H9 (cell line): Measurements from ENCODE around the gene RDH11. TPM values are rescaled to one million over a fixed set of nuclear protein-coding genes. Genes with fewer than 3 reads are reported as not detected.

Experiments used
- DNase-seq: peaks from one replicate; pipeline ENCODE4 v3.0.0-alpha.2; 2017
- H2AFZ ChIP-seq: one replicate; pipeline ENCODE4 v1.6.1; 2013; ENCODE audit warnings: mild to moderate bottlenecking, low read length, control low read depth, moderate library complexity
- H2AK5ac ChIP-seq: 2 replicates; pipeline ENCODE4 v1.6.1; 2013; ENCODE audit warnings: low read length, control low read depth, mixed read lengths; ENCODE audit not compliant: insufficient read length
- H2BK120ac ChIP-seq: one replicate; pipeline ENCODE4 v1.6.1; 2013; ENCODE audit warnings: low read depth, mild to moderate bottlenecking, low read length, control low read depth, inconsistent platforms; ENCODE audit not compliant: poor library complexity, severe bottlenecking
- H2BK12ac ChIP-seq: 2 replicates; pipeline ENCODE4 v1.6.1; 2013; ENCODE audit warnings: low read length, control low read depth, mixed read lengths, low read depth; ENCODE audit not compliant: insufficient read length
- H2BK15ac ChIP-seq: 2 replicates; pipeline ENCODE4 v1.6.1; 2013; ENCODE audit warnings: low read depth, low read length, control low read depth
- H2BK20ac ChIP-seq: one replicate; pipeline ENCODE4 v1.6.1; 2013; ENCODE audit warnings: low read depth, mild to moderate bottlenecking, low read length, control low read depth, inconsistent platforms; ENCODE audit not compliant: poor library complexity, severe bottlenecking
- H2BK5ac ChIP-seq: 2 replicates; pipeline ENCODE4 v1.6.1; 2013; ENCODE audit warnings: low read length, control low read depth, mixed read lengths; ENCODE audit not compliant: insufficient read length
- H3K14ac ChIP-seq: 2 replicates; pipeline ENCODE4 v1.6.1; 2013; ENCODE audit warnings: low read length, control low read depth; ENCODE audit not compliant: insufficient read depth
- H3K18ac ChIP-seq: 2 replicates; pipeline ENCODE4 v1.6.1; 2013; ENCODE audit warnings: low read depth, mild to moderate bottlenecking, mixed read lengths, low read length, control low read depth; ENCODE audit not compliant: insufficient read length
- H3K23ac ChIP-seq: 2 replicates; pipeline ENCODE4 v1.6.1; 2013; ENCODE audit warnings: low read length, control low read depth, mixed read lengths, low read depth; ENCODE audit not compliant: insufficient read length
- H3K23me2 ChIP-seq: 2 replicates; pipeline ENCODE4 v1.6.1; 2013; ENCODE audit warnings: low read depth, mild to moderate bottlenecking, mixed read lengths, low read length, control low read depth; ENCODE audit not compliant: insufficient read length, poor library complexity, severe bottlenecking
- H3K27ac ChIP-seq: 2 replicates; pipeline ENCODE4 v1.5.1; 2013; ENCODE audit warnings: low read length, control low read depth, mixed read lengths, low read depth; ENCODE audit not compliant: insufficient read length
- H3K27me3 ChIP-seq: 2 replicates; pipeline ENCODE4 v1.6.1; 2013; ENCODE audit warnings: low read length, control low read depth, inconsistent platforms; ENCODE audit not compliant: insufficient read depth
- H3K4ac ChIP-seq: 2 replicates; pipeline ENCODE4 v1.6.1; 2013; ENCODE audit warnings: low read depth, mild to moderate bottlenecking, control low read depth, inconsistent platforms, low read length, moderate library complexity
- H3K4me1 ChIP-seq: 2 replicates; pipeline ENCODE4 v1.6.1; 2013; ENCODE audit warnings: low read length, control low read depth, inconsistent platforms; ENCODE audit not compliant: insufficient read depth
- H3K4me2 ChIP-seq: 2 replicates; pipeline ENCODE4 v1.6.1; 2013; ENCODE audit warnings: low read length, control low read depth, mixed read lengths; ENCODE audit not compliant: insufficient read length, insufficient read depth
- H3K56ac ChIP-seq: 2 replicates; pipeline ENCODE4 v1.6.1; 2013; ENCODE audit warnings: low read depth, mild to moderate bottlenecking, mixed read lengths, low read length, control low read depth; ENCODE audit not compliant: insufficient read length
- H3K79me1 ChIP-seq: 2 replicates; pipeline ENCODE4 v1.6.1; 2013; ENCODE audit warnings: low read depth, mild to moderate bottlenecking, moderate library complexity, low read length, control low read depth, inconsistent platforms; ENCODE audit not compliant: insufficient read depth, poor library complexity, severe bottlenecking
- H3K79me2 ChIP-seq: 2 replicates; pipeline ENCODE4 v1.6.1; 2013; ENCODE audit warnings: low read length, control low read depth, inconsistent platforms; ENCODE audit not compliant: insufficient read depth
- H3K9ac ChIP-seq: 2 replicates; pipeline ENCODE4 v1.6.1; 2013; ENCODE audit warnings: low read length, control low read depth, mixed read lengths; ENCODE audit not compliant: insufficient read length; ENCODE audit errors: extremely low read depth
- H3K9me3 ChIP-seq: one replicate; pipeline ENCODE4 v1.6.1; 2013; ENCODE audit warnings: low read depth, low read length, inconsistent platforms; ENCODE audit not compliant: control insufficient read depth
- H3T11ph ChIP-seq: one replicate; pipeline ENCODE4 v1.6.1; 2013; ENCODE audit warnings: mild to moderate bottlenecking, low read length, control low read depth, inconsistent platforms
- H4K20me1 ChIP-seq: one replicate; pipeline ENCODE4 v1.6.1; 2013; ENCODE audit not compliant: control insufficient read depth, insufficient read length, insufficient read depth
- H4K5ac ChIP-seq: 2 replicates; pipeline ENCODE4 v1.6.1; 2013; ENCODE audit warnings: low read depth, mild to moderate bottlenecking, mixed read lengths, low read length, control low read depth; ENCODE audit not compliant: insufficient read length
- H4K8ac ChIP-seq: replicated peaks from 2 replicates; pipeline ENCODE4 v1.6.1; 2013; ENCODE audit warnings: low read length, control low read depth, mixed read lengths, low read depth; ENCODE audit not compliant: insufficient read length
- H4K91ac ChIP-seq: 2 replicates; pipeline ENCODE4 v1.6.1; 2013; ENCODE audit warnings: low read depth, mild to moderate bottlenecking, moderate library complexity, mixed read lengths, low read length, control low read depth; ENCODE audit not compliant: insufficient read length
- H3K27ac Mint-ChIP-seq, 3 experiments: 2 replicates in 2 of 3; 3 replicates in 1 of 3; pipeline ENCODE4 v1.8.0; 2020 to 2021; ENCODE audit warnings: mixed read lengths in 3 of 3, mild to moderate bottlenecking in 1 of 3, moderate library complexity in 1 of 3
- H3K27me3 Mint-ChIP-seq: 2 replicates; pipeline ENCODE4 v1.8.0; 2021; ENCODE audit warnings: low read depth, mild to moderate bottlenecking, moderate library complexity, mixed read lengths
- H3K36me3 Mint-ChIP-seq, 3 experiments: 2 replicates in 2 of 3; 3 replicates in 1 of 3; pipeline ENCODE4 v1.8.0; 2020 to 2021; ENCODE audit warnings: low read depth in 3 of 3, mixed read lengths in 3 of 3; ENCODE audit not compliant: insufficient read depth in 1 of 3
- H3K4me1 Mint-ChIP-seq, 2 experiments: 2 replicates each; pipeline ENCODE4 v1.8.0; 2020; ENCODE audit warnings: mixed read lengths in 2 of 2
- H3K4me3 Mint-ChIP-seq, 2 experiments: 2 replicates in 1 of 2; 3 replicates in 1 of 2; pipeline ENCODE4 v1.8.0; 2020 to 2021; ENCODE audit warnings: mild to moderate bottlenecking in 2 of 2, mixed read lengths in 2 of 2, moderate library complexity in 1 of 2
- H3K9me3 Mint-ChIP-seq, 2 experiments: 2 replicates in 1 of 2; 3 replicates in 1 of 2; pipeline ENCODE4 v1.8.0; 2020; ENCODE audit warnings: mild to moderate bottlenecking in 2 of 2, mixed read lengths in 2 of 2, moderate library complexity in 1 of 2
- WGBS: extraction: QIAGEN DNeasy Blood & Tissue Kit; methylation state at CpG from one replicate; pipeline ENCODE4 v1.1.7; 2013; ENCODE audit warnings: missing lambda C conversion rate, low lambda C conversion rate, mixed read lengths; ENCODE audit not compliant: insufficient read length; ENCODE audit errors: extremely low coverage; 5-methylcytosine and 5-hydroxymethylcytosine counted together
- total RNA-seq: library from RNA; stranded (reverse); gene quantifications from 2 replicates; pipeline ENCODE4 v1.2.1, GENCODE V29; 2021
- TF ChIP-seq, protein P1 (sequence below): fragments of 200-600 bp; sonication (generic); conservative IDR thresholded peaks from 3 replicates; pipeline ENCODE4 v1.8.0; 2021; ENCODE audit warnings: antibody characterized with exemption, mild to moderate bottlenecking

RDH11 gene
- total RNA-seq, 1 experiment from 2014 or later: 83.4 TPM

DNA sequence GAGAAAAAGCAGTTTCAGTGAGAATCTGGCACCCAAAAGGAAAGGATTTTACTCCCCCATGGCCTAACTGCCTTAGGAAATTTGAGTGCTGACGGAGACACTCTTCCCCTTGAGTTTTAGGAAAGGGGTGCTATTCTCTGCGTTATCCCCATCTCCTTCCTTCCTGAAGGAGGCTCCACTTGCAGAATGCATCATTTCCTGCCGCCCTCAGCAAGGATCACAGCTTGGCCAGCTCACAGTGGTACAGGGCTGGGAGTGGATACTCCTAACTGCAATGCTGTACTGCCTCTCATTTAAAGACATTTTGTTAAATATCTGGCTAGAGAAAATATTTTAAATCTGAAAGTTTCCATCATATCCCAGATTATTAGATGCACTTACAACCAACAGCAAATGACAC lies 39.1 kb upstream of the RDH11 start:
- Mint-ChIP-seq H3K9me3 (no peaks in the 10 kb centered on the region), H3K4me3 (no peak overlapping the region), H3K36me3 (no peaks in the 10 kb centered on the region; a peak in 1 of 7 replicates), H3K27me3 (no peaks in the 10 kb centered on the region), H3K4me1 (peaks cover 4% of the 10 kb centered on the region in 2 experiments), H3K27ac (no peak overlapping the region)
- no peaks in the 10 kb centered on the region for H3K79me1 ChIP-seq
- peak; percentile 49 for DNase-seq
- H3K79me2 ChIP-seq: no peaks in the 10 kb centered on the region
- H2BK12ac ChIP-seq: no peak overlapping the region
- no peak overlapping the region for H2BK5ac ChIP-seq
- H2BK120ac ChIP-seq: no peak overlapping the region
- H3K18ac ChIP-seq: no peak overlapping the region
- H2AFZ ChIP-seq: no peak overlapping the region
- H3K4ac ChIP-seq: no peak overlapping the region
- WGBS: no CpG with 5 or more reads among the region's 3 CpGs
- H3T11ph ChIP-seq: no peak overlapping the region
- H4K91ac ChIP-seq: no peak overlapping the region
- H3K14ac ChIP-seq: no peak overlapping the region
- no peak overlapping the region for H2BK15ac ChIP-seq
- TF ChIP-seq, protein P1, sequence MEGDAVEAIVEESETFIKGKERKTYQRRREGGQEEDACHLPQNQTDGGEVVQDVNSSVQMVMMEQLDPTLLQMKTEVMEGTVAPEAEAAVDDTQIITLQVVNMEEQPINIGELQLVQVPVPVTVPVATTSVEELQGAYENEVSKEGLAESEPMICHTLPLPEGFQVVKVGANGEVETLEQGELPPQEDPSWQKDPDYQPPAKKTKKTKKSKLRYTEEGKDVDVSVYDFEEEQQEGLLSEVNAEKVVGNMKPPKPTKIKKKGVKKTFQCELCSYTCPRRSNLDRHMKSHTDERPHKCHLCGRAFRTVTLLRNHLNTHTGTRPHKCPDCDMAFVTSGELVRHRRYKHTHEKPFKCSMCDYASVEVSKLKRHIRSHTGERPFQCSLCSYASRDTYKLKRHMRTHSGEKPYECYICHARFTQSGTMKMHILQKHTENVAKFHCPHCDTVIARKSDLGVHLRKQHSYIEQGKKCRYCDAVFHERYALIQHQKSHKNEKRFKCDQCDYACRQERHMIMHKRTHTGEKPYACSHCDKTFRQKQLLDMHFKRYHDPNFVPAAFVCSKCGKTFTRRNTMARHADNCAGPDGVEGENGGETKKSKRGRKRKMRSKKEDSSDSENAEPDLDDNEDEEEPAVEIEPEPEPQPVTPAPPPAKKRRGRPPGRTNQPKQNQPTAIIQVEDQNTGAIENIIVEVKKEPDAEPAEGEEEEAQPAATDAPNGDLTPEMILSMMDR: peak; percentile 50
- no peak overlapping the region for H4K5ac ChIP-seq
- no peak overlapping the region for H3K23ac ChIP-seq
- no peaks in the 10 kb centered on the region for H4K20me1 ChIP-seq
- H3K27me3 ChIP-seq: no peaks in the 10 kb centered on the region
- H2BK20ac ChIP-seq: no peak overlapping the region
- no peak overlapping the region for H4K8ac ChIP-seq
- H3K4me1 ChIP-seq: no peaks in the 10 kb centered on the region
- H2AK5ac ChIP-seq: no peak overlapping the region
- H3K4me2 ChIP-seq: no peak overlapping the region
- H3K9me3 ChIP-seq: no peaks in the 10 kb centered on the region
- H3K56ac ChIP-seq: no peak overlapping the region
- no peak overlapping the region for H3K9ac ChIP-seq
- no peak overlapping the region for H3K27ac ChIP-seq
- no peaks in the 10 kb centered on the region for H3K23me2 ChIP-seq
